ENCODE data around the gene LIPA. TPM values are rescaled to one million over a fixed set of nuclear protein-coding genes. Genes with fewer than 3 reads are reported as not detected.
A peak's percentile ranks its signal among the peaks of the same experiment; 100 is the strongest.
"Not testable (repeated sequence)": the region's sequence is repeated elsewhere in the genome, so short reads cannot be mapped to it uniquely, and the experiment has no call there.

Gene LIPA
- total and polyA plus RNA-seq, 8 donors = 4.7 to 52.6 (median 17.6) TPM

- DNase-seq (no peak), ATAC-seq (peak in 2 of 4 donors; percentile 54 to 63), FAIRE-seq (no peak)
- intact Hi-C loops (cut with DNase I) = no loop called here
- TF ChIP-seq, protein P1, sequence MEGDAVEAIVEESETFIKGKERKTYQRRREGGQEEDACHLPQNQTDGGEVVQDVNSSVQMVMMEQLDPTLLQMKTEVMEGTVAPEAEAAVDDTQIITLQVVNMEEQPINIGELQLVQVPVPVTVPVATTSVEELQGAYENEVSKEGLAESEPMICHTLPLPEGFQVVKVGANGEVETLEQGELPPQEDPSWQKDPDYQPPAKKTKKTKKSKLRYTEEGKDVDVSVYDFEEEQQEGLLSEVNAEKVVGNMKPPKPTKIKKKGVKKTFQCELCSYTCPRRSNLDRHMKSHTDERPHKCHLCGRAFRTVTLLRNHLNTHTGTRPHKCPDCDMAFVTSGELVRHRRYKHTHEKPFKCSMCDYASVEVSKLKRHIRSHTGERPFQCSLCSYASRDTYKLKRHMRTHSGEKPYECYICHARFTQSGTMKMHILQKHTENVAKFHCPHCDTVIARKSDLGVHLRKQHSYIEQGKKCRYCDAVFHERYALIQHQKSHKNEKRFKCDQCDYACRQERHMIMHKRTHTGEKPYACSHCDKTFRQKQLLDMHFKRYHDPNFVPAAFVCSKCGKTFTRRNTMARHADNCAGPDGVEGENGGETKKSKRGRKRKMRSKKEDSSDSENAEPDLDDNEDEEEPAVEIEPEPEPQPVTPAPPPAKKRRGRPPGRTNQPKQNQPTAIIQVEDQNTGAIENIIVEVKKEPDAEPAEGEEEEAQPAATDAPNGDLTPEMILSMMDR (IDR thresholded peaks at IDR 0.05) = no peak
- peaks cover 0 to 4% (median 4%) of the 10 kb centered on the region in 3 donors for H3K4me1 ChIP-seq
- no peak overlapping the region for H3K4me3 ChIP-seq
- no peaks in the 10 kb centered on the region for H3K9me3 ChIP-seq
- H3K27ac ChIP-seq = peak overlapping the region in 1 of 4 donors; percentile 50
- H3K36me3 ChIP-seq = no peaks in the 10 kb centered on the region
- no peaks in the 10 kb centered on the region for H3K27me3 ChIP-seq
- 86 to 91% methylated on average over 5 of the region's 5 CpGs for WGBS, 2 donors
These were observed 44.7 kb upstream of the LIPA start for GRCh38 chr10:89296220-89296648.

DNA sequence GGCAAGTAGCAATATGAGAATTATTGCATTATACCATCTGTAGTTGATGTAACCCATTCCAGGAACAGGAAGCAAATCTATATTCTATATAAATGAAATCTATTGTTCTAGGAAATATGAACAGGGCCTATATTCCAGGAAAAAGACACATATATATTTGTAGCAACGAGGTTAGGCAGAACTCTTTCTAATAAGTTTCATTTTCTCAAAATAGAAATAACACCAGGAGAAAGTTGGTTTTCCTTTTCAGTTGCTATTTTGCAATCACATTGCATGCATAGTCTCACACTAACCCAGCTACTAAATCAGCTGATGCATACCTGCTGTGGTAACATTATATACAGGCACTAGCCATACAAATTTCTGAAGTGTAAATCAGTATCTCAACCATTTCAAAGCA lies 44.0 kb upstream of the LIPA start:
- no peaks in the 10 kb centered on the region for H3K9me3 ChIP-seq
- H3K27ac ChIP-seq = peak overlapping the region in 1 of 4 donors; percentile 50
- no peaks in the 10 kb centered on the region for H3K4me1 ChIP-seq
- ATAC-seq = peak in 2 of 4 donors; percentile 60 to 66
- 69 to 74% methylated on average over 1 of the region's 1 CpG for WGBS, 2 donors
- no peak overlapping the region for H3K4me3 ChIP-seq
- no peak for FAIRE-seq
- intact Hi-C loops (cut with DNase I) = no loop called here
- no peaks in the 10 kb centered on the region for H3K36me3 ChIP-seq
- TF ChIP-seq, protein P1 (IDR thresholded peaks at IDR 0.05) = no peak
- no peaks in the 10 kb centered on the region for H3K27me3 ChIP-seq
- DNase-seq = no peak

- no peaks in the 10 kb centered on the region for H3K9me3 ChIP-seq
- no peak overlapping the region for H3K4me3 ChIP-seq
- FAIRE-seq (no peak), ATAC-seq (no peak), DNase-seq (no peak)
- H3K27me3 ChIP-seq = no peaks in the 10 kb centered on the region
- intact Hi-C loops (cut with DNase I) = no loop called here
- TF ChIP-seq, protein P1 (IDR thresholded peaks at IDR 0.05) = no peak
- no peaks in the 10 kb centered on the region for H3K36me3 ChIP-seq
- 71 to 78% methylated on average over 3 of the region's 3 CpGs for WGBS, 2 donors
- H3K4me1 ChIP-seq = no peaks in the 10 kb centered on the region
- no peak overlapping the region for H3K27ac ChIP-seq
These were observed 43.2 kb upstream of the LIPA start for GRCh38 chr10:89294721-89295239.

DNA sequence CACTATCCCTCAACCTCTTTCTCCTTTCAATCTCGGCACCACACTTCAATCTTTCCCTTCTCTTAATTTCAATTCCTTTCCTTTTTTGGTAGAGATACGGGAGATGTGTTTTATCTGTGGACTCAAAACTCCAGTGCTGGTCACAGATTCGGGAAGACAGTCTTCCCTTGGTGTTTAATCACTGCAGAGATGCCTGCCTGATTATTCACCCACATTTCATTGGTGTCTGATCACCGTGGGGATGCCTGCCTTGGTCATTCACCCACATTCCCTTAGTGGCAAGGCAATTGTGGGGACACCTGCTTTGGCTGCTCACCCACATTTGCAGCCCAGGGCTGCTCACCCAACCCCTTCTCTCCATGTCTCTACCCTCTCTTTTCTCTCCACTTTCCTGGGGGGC lies 33.7 kb upstream of the LIPA start:
- H3K27ac ChIP-seq; ATAC-seq; intact Hi-C loops (cut with DNase I): not testable (repeated sequence)

GRCh38 chr10:89284711-89285110 lies 33.1 kb upstream of the LIPA start:
- H3K27ac ChIP-seq = peak overlapping the region in 3 of 4 donors; percentile 15 to 76 (median 70)
- DNase-seq; H3K9me3 ChIP-seq; H3K27me3 ChIP-seq; intact Hi-C loops (cut with DNase I); FAIRE-seq; ATAC-seq; H3K4me3 ChIP-seq; H3K4me1 ChIP-seq; H3K36me3 ChIP-seq: not testable (repeated sequence)
- WGBS, 2 donors = 84 to 94% methylated on average over 6 of the region's 6 CpGs

More for the DNA sequence above, 33.7 kb upstream of the LIPA start:
- not testable (repeated sequence) for H3K36me3 ChIP-seq, FAIRE-seq, H3K9me3 ChIP-seq, DNase-seq, H3K4me1 ChIP-seq, H3K27me3 ChIP-seq, H3K4me3 ChIP-seq
- 74 to 86% methylated on average over 4 of the region's 4 CpGs for WGBS, 2 donors

GRCh38 chr10:89283936-89284475 lies 32.4 kb upstream of the LIPA start:
- 30 to 32% methylated on average over 4 of the region's 4 CpGs for WGBS, 2 donors
- no peaks in the 10 kb centered on the region for H3K36me3 ChIP-seq
- ATAC-seq (peak; percentile 60 to 89 (median 85)), FAIRE-seq (no peak), DNase-seq (peak in 1 of 6 donors; percentile 13)
- H3K4me3 ChIP-seq = no peak overlapping the region
- H3K27me3 ChIP-seq = no peaks in the 10 kb centered on the region
- H3K4me1 ChIP-seq = peaks cover 0 to 11% (median 0%) of the 10 kb centered on the region in 3 donors
- H3K27ac ChIP-seq = peak overlapping the region; percentile 15 to 76 (median 46)
- H3K9me3 ChIP-seq = no peaks in the 10 kb centered on the region
- TF ChIP-seq, protein P1 (IDR thresholded peaks at IDR 0.05) = no peak
- intact Hi-C loops (cut with DNase I) = no loop called here
